DLD1 (cell line): Measurements from ENCODE around the gene SEC62.

Experiments used
- in situ Hi-C: cut with HindIII; loops from 2 replicates; pipeline ENCODE4 v1.10.0; 2017; ENCODE audit warnings: low sequenced_read_pairs

The SEC62 gene, protein sequence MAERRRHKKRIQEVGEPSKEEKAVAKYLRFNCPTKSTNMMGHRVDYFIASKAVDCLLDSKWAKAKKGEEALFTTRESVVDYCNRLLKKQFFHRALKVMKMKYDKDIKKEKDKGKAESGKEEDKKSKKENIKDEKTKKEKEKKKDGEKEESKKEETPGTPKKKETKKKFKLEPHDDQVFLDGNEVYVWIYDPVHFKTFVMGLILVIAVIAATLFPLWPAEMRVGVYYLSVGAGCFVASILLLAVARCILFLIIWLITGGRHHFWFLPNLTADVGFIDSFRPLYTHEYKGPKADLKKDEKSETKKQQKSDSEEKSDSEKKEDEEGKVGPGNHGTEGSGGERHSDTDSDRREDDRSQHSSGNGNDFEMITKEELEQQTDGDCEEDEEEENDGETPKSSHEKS

DNA sequence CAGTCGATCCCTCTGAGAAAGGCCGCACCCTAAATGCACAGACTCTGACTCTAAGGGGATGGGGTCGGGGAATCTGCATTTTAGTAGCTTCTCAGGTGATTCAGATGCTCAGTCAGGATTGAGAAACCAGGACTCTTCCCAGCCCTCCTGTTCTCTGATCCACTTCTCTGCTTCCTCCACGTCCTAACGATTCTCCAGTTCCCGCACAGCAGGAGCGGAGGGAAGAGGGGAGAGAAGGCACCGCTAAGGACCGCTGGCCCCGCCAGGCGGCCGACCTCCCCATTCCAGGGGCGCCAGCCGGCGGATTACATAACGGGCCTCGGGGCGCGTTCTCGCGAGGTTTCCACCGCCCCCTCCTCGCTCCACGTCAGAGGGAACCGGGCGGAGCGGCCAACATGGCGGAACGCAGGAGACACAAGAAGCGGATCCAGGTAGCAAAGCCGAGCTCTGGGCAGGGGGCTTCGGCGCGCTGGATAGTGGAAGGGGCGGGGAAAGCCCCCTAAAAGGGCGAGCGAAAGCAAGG lies at the start of gene SEC62:
TSS of gene SEC62 (plus strand) at position 380 of the 523 bp plus-strand sequence. CDS start at position 396, 16 bp downstream.
- in situ Hi-C loops: no loop called here

DNA sequence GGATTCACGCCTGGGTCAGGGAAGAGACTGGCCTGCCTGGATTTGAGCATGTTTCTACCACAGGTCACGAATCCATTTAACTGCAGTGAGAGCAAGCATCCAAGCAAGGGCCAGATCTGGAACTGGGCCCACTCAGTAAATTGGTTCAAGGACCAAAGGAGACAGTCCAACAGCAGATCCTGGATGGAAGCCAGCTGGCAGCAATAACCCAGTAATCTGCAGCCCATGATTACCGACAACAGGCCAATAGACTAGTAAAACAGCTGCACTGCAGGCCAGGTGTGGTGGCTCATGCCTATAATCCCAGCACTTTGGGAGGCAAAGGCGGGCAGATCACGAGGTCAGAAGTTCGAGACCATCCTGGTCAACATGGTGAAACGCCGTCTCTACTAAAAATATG lies 43.4 kb upstream of the SEC62 start:
- in situ Hi-C loops: no loop called here

DNA sequence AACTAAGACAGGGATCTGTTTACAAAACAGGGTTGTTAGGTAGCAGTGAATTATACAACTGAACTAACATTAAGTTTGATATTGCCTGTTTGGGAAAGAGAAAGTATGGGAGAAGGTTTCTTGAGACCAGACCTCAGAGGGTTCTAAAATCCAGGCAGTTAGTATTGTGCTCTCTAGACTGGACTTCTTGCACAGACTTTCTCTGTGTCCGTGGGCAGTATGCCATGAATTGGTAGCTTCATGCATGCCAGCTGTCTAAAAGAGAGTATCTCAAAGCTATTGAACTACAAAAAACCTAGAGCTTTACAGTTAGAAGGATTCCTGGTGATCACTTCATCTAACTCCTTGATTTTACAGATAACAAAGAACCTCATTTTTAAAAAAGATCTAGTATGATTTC lies 42.8 kb upstream of the SEC62 start:
- in situ Hi-C loops: no loop called here

DNA sequence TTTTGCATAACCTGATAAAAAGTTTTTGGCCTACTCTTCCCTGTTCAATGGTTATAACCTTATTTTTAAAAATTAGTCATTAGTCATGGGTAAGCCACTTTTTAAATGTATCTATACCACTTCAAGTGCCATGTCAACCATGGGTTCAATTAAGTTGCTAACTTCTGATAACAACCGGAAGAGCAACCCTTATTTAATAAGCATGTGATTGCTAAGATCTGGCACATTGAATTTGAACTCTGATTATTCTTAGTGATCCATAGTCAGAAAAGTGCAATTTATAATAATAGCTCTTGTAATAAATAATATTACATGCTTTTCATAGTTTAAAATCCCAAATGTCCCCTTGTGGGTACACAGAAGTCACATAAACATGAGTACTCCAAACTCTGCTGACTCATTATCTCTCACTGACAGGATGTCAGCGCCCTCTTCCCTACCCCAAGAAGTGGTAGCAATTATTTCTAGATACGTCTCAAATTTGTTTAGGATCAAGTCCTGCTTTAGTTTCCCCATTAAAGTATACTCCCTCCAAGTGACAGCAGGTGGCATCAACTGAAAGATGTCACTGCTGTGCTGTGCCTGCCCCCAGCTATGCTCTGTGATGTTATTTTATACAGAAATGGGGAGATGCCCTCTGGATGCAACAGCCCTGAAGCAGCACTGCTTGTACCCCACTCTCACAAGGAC lies 36.6 kb upstream of the SEC62 start:
- in situ Hi-C loops: loop anchor here (10.0 kb wide), 1 partner anchor 75 kb away; no protein-coding TSS in a partner anchor

DNA sequence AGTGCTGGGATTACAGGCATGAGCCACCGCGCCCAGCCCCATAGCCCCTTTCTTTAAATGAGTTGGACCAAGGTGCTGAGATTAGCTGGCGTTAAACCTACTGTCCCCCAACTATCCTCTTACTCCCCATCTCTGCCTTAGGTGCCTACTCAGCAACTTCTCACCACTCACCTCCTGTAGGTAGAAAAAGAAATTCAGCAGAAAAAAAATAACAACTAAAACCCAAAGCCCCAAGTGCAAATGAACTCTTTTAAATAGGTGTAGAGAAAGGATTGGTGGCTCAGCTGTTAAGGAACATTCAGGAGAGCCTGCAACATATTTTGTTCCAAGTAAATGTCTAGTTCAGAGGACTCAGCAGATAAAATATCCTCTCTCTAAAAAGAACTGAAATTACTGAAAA lies 35.8 kb upstream of the SEC62 start:
- in situ Hi-C loops: loop anchor here (10.0 kb wide), 1 partner anchor 74 kb away; no protein-coding TSS in a partner anchor

DNA sequence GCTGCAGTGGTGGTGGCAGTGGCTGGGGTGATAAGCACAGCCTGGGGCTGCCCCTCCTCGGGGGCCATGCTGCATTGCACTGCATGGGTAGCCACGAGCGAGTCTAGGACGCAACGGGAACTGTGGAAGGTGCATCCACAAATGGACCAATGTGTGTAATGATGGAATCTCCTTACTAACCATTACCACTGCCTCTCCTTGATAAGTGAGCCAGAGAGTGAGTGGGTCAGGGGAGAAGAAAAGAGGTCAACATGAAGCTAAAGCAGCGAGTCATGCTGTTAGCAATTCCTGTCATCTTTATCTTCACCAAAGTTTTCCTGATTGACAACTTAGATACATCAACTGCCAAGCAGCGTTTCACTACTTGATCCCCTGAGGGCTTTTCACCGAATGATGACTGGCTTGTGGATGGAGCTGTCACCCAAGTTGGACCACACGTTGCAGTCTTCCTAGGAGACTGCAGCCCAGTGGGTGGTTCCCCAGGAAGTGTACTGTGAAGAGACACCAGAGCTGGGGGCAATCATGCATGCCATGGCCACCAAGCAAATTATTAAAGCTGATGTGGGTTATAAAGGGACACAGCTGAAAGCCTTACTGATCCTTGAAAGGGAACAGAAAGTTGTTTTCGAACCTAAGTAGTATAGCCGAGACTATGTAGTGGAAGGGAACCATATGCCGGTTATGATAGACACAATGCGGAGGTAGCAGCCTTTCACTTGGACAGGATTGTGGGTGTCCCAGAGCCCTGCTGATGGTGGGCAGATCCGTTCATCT lies 34.7 kb upstream of the SEC62 start:
- in situ Hi-C loops: loop anchor here (10.0 kb wide), 1 partner anchor 73 kb away; no protein-coding TSS in a partner anchor

DNA sequence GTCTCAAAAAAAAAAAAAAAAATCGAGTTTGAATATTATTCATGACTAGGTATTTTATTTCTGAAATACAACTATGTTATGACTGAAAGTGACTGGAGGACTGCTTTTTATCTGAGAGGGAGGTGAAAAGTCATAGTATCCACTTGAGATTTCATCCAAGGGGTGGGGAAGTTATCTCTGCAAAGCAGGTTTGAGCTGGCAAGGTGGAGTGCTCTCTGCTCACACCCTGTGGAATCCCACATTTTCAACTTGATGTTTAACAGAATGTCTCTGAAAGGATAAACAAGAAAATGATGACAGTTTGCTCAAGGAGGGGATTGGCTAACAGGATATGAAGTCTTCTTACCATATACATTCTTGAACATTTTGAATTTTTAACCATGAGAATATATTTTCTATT lies 27.3 kb upstream of the SEC62 start:
- in situ Hi-C loops: loop anchor here (10.0 kb wide), 1 partner anchor 65 kb away; no protein-coding TSS in a partner anchor

DNA sequence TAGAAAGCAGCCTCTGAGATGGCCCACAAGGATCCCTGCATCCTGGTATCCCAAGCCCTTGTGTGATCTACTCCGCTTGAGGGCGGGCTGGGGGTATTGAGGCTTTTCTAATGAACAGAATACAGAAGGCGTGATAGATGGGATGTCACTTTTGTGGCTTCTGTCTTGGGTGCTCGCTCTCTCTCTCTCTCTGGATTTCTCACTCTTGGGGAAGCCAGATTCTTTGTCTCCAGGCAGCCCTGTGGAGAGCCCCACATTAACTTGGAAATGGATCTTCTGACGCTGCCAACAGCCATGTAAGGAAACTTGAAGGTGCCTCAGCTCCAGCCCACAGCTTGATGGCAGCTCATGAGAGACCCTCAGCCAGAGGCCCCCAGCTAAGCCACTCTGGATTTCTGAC lies 26.9 kb upstream of the SEC62 start:
- in situ Hi-C loops: loop anchor here (10.0 kb wide), 1 partner anchor 65 kb away; no protein-coding TSS in a partner anchor

DNA sequence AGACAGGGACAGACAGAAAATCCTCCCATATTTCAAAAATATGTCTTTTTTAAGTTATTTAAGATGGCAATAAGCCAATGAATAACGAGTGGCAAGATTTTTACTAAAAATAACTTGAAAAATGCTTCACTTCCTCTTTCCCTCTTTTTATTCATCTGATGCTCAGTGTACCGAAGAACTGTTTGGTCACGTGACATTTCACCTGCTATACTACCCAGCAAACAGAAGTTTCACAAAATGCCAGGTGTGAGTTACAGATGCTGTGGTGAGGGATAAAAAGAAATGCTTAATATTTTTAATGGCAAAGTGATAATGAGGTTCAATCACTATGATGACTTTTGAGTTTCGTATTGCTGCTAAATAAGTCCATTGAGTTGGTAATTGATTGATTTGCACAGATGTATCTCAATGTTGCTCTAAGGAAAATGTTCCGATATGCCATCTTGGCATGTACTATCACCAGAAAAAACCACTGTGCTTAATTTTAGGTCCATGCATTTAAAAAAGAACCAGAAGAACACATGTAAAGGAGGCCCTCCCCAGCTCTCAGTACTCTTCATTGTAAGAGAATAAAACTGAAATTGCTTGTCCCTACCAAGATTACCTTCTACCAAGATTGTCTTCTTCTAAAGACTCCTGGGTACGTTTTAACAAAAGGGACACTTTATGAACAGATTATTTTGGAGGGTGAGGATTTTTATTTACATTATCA lies 26.0 kb upstream of the SEC62 start:
- in situ Hi-C loops: no loop called here

DNA sequence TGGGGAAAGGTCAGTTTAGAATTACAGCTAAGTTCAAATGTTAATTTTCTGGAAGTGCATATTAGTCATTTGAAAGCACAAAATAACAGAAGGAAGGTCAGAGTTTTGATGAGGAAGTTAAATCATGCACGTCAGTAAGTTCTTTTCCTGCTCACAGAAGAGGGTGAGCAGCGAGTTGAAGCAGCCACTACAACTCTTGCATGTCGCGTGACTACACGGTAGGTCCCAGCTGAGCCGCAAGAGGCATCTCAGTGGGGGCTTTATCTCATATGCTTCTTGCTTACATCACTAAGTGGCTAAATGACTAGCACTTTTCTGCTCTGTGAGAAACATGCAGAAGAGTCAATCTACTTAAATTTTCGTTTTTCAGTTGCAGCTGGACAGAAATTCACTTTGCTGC lies 21.3 kb upstream of the SEC62 start:
- in situ Hi-C loops: no loop called here

DNA sequence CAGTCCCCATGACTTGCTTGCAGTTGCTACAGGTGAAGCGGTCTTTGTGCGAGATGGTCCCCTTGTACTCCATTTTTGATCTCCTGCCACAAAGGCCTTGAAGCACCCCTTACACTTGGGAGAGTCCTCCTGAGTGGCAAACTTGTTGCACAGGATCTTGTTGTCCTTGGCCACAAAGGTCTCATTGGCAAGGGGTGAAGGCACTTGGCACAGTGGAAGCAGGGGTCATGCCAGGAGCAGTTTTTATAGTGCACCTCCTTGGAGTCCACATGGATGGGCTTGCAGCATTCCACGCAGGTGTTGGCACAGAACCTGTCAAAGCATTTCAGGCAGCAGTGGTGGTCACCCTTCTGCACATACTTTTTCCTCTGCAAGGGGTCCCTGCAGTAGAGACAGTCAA lies 20.3 kb upstream of the SEC62 start:
- in situ Hi-C loops: no loop called here

DNA sequence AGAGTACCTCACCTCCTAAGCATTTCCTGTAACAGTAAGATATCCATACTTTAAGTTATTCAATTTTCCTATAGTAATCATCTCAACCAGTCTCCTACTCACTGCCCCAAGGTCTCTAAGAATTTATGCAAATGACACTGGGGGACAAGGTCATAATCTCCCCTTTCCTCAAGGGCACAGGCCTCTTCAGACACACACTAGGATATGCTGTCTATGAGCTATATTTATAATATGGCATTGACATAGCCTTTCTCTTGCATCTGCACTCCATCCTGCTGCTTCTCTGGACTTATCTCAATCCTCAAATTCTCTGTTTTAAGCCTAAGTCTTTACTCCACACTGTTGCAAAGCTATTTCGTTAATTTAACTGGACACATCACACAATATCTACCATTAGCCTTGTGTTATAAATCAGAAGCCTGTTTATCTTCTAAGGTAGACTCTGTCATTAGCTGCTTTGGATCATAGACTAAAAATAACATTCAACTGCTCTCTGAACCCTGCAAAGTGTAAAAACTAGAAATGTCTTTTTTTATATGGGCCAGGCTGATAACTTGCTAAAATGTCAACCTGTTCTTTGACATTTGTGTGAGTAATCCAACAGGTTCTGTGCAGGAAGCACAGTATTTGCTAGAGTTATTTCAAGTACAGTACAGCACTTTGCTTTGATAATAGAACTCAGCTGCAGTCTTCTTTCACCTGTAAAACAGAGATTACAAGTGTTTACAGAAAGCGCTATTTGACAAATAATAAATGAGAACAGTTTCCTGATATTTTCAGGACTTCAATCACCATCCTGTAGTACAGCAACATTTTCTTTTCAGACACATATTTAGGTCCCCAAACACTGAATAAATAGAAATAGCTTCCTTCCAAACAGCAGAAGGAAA lies 17.8 kb upstream of the SEC62 start:
- in situ Hi-C loops: no loop called here

DNA sequence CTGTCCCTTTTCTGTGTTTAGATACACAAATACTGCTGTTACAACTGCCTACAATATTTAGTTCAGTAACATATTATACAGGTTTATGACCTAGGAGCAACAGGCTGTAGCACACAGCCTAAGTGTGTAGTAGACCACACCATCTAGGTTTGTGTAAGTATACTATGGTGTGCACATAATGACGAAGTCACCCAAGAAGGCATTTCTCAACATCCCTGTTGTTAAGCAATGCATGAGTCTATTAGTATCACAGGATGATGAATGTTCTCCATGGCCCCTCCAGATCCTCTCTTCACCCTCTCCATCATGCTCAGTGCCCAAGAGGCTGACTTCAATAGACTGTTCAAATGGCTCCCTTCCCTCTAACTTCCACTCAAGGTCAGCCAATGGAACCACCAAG lies 14.6 kb upstream of the SEC62 start:
- in situ Hi-C loops: no loop called here

DNA sequence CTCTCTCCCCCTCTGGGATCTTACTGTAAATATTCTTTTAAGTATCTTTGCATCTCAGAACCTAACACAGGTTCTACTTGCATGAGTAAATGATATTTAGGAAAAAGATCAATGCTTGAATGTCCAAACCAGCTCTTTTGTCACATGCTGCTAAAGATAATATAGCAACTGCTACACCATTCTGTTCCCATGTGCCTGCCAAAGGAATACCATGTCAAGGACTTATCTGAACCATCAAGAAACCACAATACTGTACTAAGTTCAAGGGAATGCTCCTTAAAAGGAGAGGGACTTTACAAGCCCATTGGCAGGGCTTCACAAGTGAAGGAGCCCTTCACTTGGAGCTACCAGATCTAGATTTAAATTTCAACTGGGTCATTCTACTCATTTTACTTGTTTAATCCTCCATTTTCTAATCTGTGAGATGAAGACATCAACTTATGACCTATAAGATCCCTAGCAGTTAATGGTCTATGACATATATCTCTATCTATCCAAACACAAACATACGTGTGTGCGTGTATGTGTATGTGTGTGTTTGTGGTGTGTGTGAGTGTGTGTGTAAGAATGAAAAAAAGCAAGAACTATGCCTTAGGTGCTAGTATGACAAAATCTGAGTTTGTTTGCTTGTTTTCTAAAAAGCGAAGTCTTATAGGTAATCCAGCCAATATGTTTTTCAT lies 13.0 kb upstream of the SEC62 start:
- in situ Hi-C loops: no loop called here

DNA sequence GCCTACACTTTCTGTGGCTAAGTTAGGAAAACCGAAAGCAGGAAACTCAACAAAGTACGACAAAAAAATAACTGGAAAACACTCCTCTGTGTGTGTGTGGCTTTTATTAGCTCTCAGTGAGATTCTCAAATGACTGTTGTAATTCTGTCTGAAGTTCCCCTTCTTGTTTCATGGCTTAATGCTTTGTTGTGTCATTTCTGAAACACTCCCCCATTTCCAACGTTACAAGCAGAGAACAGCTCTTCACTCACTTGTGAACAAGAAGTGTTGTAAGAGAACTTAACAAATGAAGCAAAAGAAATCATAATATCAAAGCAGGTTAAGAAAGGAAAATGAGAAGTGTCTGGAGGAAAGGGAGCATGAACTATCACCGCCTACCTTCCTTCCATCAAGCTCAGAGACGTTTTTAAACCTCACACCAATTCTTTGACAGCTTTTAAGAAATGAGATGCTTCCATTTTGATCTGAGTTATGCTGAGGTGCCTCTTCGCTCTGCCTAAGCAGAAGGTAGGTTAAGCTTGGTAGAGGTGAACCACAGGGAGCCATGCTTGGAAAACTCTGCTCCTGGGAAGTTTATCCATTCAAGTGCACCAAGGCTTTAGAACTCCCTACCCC lies 12.4 kb upstream of the SEC62 start:
- in situ Hi-C loops: no loop called here

DNA sequence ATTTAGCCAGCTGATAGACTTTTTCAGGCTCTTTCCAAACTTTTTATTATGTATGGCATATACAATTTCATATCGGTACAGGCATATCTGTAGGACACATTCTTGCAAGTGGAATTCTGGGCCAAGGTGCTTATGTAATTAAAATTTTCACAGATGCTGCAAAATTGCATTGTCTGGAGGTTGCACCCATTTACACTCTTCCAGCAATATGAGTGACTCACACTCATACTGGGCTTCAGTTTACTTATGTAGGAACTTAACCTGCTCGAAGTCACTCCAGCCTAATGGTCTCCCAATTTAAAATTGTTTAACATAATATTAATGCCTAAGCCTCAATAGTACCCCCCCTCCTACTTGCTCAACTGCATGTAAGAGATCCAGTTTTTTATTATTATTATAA lies 11.2 kb upstream of the SEC62 start:
- in situ Hi-C loops: no loop called here

DNA sequence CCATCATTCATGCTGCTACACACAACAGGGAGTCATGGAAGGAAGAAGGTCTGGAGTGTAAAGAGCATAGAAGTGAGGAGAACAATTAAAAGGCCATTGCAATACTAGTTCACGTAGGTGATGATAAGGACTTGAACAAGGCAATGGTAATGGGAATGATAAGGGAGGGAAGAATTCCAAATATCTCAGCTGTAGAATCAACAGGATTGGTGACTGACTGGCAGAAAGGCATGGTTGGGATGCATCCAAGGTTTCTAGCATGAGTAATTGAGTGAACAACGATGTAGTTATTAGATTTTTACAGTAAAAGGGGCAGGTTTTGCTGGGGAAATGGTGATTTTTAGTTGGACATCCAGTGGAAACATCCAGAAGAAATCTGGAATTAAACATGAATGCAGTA lies 2.4 kb upstream of the SEC62 start:
- in situ Hi-C loops: no loop called here
